H9 (cell line): ENCODE data around the gene MAPK8IP3. TPM values are rescaled to one million over a fixed set of nuclear protein-coding genes. Genes with fewer than 3 reads are reported as not detected.
A peak's percentile ranks its signal among the peaks of the same experiment; 100 is the strongest.

Experiments
- DNase-seq: peaks from one replicate; pipeline ENCODE4 v3.0.0-alpha.2; 2017
- H2AFZ ChIP-seq: one replicate; pipeline ENCODE4 v1.6.1; 2013; ENCODE audit warnings: mild to moderate bottlenecking, low read length, control low read depth, moderate library complexity
- H2AK5ac ChIP-seq: 2 replicates; pipeline ENCODE4 v1.6.1; 2013; ENCODE audit warnings: low read length, control low read depth, mixed read lengths; ENCODE audit not compliant: insufficient read length
- H2BK120ac ChIP-seq: one replicate; pipeline ENCODE4 v1.6.1; 2013; ENCODE audit warnings: low read depth, mild to moderate bottlenecking, low read length, control low read depth, inconsistent platforms; ENCODE audit not compliant: poor library complexity, severe bottlenecking
- H2BK12ac ChIP-seq: 2 replicates; pipeline ENCODE4 v1.6.1; 2013; ENCODE audit warnings: low read length, control low read depth, mixed read lengths, low read depth; ENCODE audit not compliant: insufficient read length
- H2BK15ac ChIP-seq: 2 replicates; pipeline ENCODE4 v1.6.1; 2013; ENCODE audit warnings: low read depth, low read length, control low read depth
- H2BK20ac ChIP-seq: one replicate; pipeline ENCODE4 v1.6.1; 2013; ENCODE audit warnings: low read depth, mild to moderate bottlenecking, low read length, control low read depth, inconsistent platforms; ENCODE audit not compliant: poor library complexity, severe bottlenecking
- H2BK5ac ChIP-seq: 2 replicates; pipeline ENCODE4 v1.6.1; 2013; ENCODE audit warnings: low read length, control low read depth, mixed read lengths; ENCODE audit not compliant: insufficient read length
- H3K14ac ChIP-seq: 2 replicates; pipeline ENCODE4 v1.6.1; 2013; ENCODE audit warnings: low read length, control low read depth; ENCODE audit not compliant: insufficient read depth
- H3K18ac ChIP-seq: 2 replicates; pipeline ENCODE4 v1.6.1; 2013; ENCODE audit warnings: low read depth, mild to moderate bottlenecking, mixed read lengths, low read length, control low read depth; ENCODE audit not compliant: insufficient read length
- H3K23ac ChIP-seq: 2 replicates; pipeline ENCODE4 v1.6.1; 2013; ENCODE audit warnings: low read length, control low read depth, mixed read lengths, low read depth; ENCODE audit not compliant: insufficient read length
- H3K23me2 ChIP-seq: 2 replicates; pipeline ENCODE4 v1.6.1; 2013; ENCODE audit warnings: low read depth, mild to moderate bottlenecking, mixed read lengths, low read length, control low read depth; ENCODE audit not compliant: insufficient read length, poor library complexity, severe bottlenecking
- H3K27ac ChIP-seq: 2 replicates; pipeline ENCODE4 v1.5.1; 2013; ENCODE audit warnings: low read length, control low read depth, mixed read lengths, low read depth; ENCODE audit not compliant: insufficient read length
- H3K27me3 ChIP-seq: 2 replicates; pipeline ENCODE4 v1.6.1; 2013; ENCODE audit warnings: low read length, control low read depth, inconsistent platforms; ENCODE audit not compliant: insufficient read depth
- H3K4ac ChIP-seq: 2 replicates; pipeline ENCODE4 v1.6.1; 2013; ENCODE audit warnings: low read depth, mild to moderate bottlenecking, control low read depth, inconsistent platforms, low read length, moderate library complexity
- H3K4me1 ChIP-seq: 2 replicates; pipeline ENCODE4 v1.6.1; 2013; ENCODE audit warnings: low read length, control low read depth, inconsistent platforms; ENCODE audit not compliant: insufficient read depth
- H3K4me2 ChIP-seq: 2 replicates; pipeline ENCODE4 v1.6.1; 2013; ENCODE audit warnings: low read length, control low read depth, mixed read lengths; ENCODE audit not compliant: insufficient read length, insufficient read depth
- H3K56ac ChIP-seq: 2 replicates; pipeline ENCODE4 v1.6.1; 2013; ENCODE audit warnings: low read depth, mild to moderate bottlenecking, mixed read lengths, low read length, control low read depth; ENCODE audit not compliant: insufficient read length
- H3K79me1 ChIP-seq: 2 replicates; pipeline ENCODE4 v1.6.1; 2013; ENCODE audit warnings: low read depth, mild to moderate bottlenecking, moderate library complexity, low read length, control low read depth, inconsistent platforms; ENCODE audit not compliant: insufficient read depth, poor library complexity, severe bottlenecking
- H3K79me2 ChIP-seq: 2 replicates; pipeline ENCODE4 v1.6.1; 2013; ENCODE audit warnings: low read length, control low read depth, inconsistent platforms; ENCODE audit not compliant: insufficient read depth
- H3K9ac ChIP-seq: 2 replicates; pipeline ENCODE4 v1.6.1; 2013; ENCODE audit warnings: low read length, control low read depth, mixed read lengths; ENCODE audit not compliant: insufficient read length; ENCODE audit errors: extremely low read depth
- H3K9me3 ChIP-seq: one replicate; pipeline ENCODE4 v1.6.1; 2013; ENCODE audit warnings: low read depth, low read length, inconsistent platforms; ENCODE audit not compliant: control insufficient read depth
- H3T11ph ChIP-seq: one replicate; pipeline ENCODE4 v1.6.1; 2013; ENCODE audit warnings: mild to moderate bottlenecking, low read length, control low read depth, inconsistent platforms
- H4K20me1 ChIP-seq: one replicate; pipeline ENCODE4 v1.6.1; 2013; ENCODE audit not compliant: control insufficient read depth, insufficient read length, insufficient read depth
- H4K5ac ChIP-seq: 2 replicates; pipeline ENCODE4 v1.6.1; 2013; ENCODE audit warnings: low read depth, mild to moderate bottlenecking, mixed read lengths, low read length, control low read depth; ENCODE audit not compliant: insufficient read length
- H4K8ac ChIP-seq: replicated peaks from 2 replicates; pipeline ENCODE4 v1.6.1; 2013; ENCODE audit warnings: low read length, control low read depth, mixed read lengths, low read depth; ENCODE audit not compliant: insufficient read length
- H4K91ac ChIP-seq: 2 replicates; pipeline ENCODE4 v1.6.1; 2013; ENCODE audit warnings: low read depth, mild to moderate bottlenecking, moderate library complexity, mixed read lengths, low read length, control low read depth; ENCODE audit not compliant: insufficient read length
- H3K27ac Mint-ChIP-seq, 3 experiments: 2 replicates in 2 of 3; 3 replicates in 1 of 3; pipeline ENCODE4 v1.8.0; 2020 to 2021; ENCODE audit warnings: mixed read lengths in 3 of 3, mild to moderate bottlenecking in 1 of 3, moderate library complexity in 1 of 3
- H3K27me3 Mint-ChIP-seq: 2 replicates; pipeline ENCODE4 v1.8.0; 2021; ENCODE audit warnings: low read depth, mild to moderate bottlenecking, moderate library complexity, mixed read lengths
- H3K36me3 Mint-ChIP-seq, 3 experiments: 2 replicates in 2 of 3; 3 replicates in 1 of 3; pipeline ENCODE4 v1.8.0; 2020 to 2021; ENCODE audit warnings: low read depth in 3 of 3, mixed read lengths in 3 of 3; ENCODE audit not compliant: insufficient read depth in 1 of 3
- H3K4me1 Mint-ChIP-seq, 2 experiments: 2 replicates each; pipeline ENCODE4 v1.8.0; 2020; ENCODE audit warnings: mixed read lengths in 2 of 2
- H3K4me3 Mint-ChIP-seq, 2 experiments: 2 replicates in 1 of 2; 3 replicates in 1 of 2; pipeline ENCODE4 v1.8.0; 2020 to 2021; ENCODE audit warnings: mild to moderate bottlenecking in 2 of 2, mixed read lengths in 2 of 2, moderate library complexity in 1 of 2
- H3K9me3 Mint-ChIP-seq, 2 experiments: 2 replicates in 1 of 2; 3 replicates in 1 of 2; pipeline ENCODE4 v1.8.0; 2020; ENCODE audit warnings: mild to moderate bottlenecking in 2 of 2, mixed read lengths in 2 of 2, moderate library complexity in 1 of 2
- WGBS: extraction: QIAGEN DNeasy Blood & Tissue Kit; methylation state at CpG from one replicate; pipeline ENCODE4 v1.1.7; 2013; ENCODE audit warnings: missing lambda C conversion rate, low lambda C conversion rate, mixed read lengths; ENCODE audit not compliant: insufficient read length; ENCODE audit errors: extremely low coverage; 5-methylcytosine and 5-hydroxymethylcytosine counted together
- total RNA-seq: library from RNA; stranded (reverse); gene quantifications from 2 replicates; pipeline ENCODE4 v1.2.1, GENCODE V29; 2021
- TF ChIP-seq, protein P1 (sequence below): fragments of 200-600 bp; sonication (generic); conservative IDR thresholded peaks from 3 replicates; pipeline ENCODE4 v1.8.0; 2021; ENCODE audit warnings: antibody characterized with exemption, mild to moderate bottlenecking

Gene MAPK8IP3
- total RNA-seq, 1 experiment from 2014 or later: 51.3 TPM

DNA sequence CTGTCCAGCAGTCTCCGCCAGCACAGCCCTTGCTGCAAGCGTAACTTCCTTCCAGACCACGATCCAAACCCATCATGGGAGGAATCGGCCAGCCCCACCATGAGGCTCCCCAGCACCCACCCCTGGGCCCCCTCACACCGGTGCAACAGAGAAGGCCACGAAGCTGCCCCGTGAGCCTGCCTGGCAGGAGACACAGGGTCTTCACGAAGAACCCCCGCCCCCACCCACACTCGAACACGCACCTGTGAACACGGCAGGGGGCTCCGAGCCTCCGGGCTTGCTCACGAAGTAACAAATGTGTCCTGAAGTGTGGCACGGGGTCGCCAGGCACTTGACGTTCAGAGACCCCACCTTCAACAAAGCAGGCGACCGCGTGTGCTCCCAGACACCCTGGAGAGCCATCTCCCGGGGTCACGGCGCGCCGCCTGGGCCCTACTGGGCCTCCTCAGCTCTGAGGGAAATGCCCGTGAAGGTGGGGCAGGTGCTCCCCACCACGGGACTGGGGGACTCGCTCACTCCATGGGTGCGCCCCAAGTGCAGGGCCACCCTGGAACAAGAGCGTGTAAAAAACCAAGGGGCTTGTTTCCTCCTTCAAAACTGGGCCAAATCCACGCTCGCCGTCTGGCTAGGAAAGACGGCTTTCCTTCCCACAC lies 113.0 kb downstream of the MAPK8IP3 start:
- Histone ChIP-seq H3K56ac (no peak overlapping the region), H2BK5ac (no peak overlapping the region), H3K9ac (no peak overlapping the region), H2BK20ac (no peak overlapping the region), H3K27ac (no peak overlapping the region), H3K4ac (no peak overlapping the region), H3K23ac (no peak overlapping the region), H2BK12ac (no peak overlapping the region), H2AK5ac (no peak overlapping the region), H2BK15ac (no peak overlapping the region), H3T11ph (no peak overlapping the region), H3K4me2 (no peak overlapping the region), H4K91ac (no peak overlapping the region), H3K18ac (no peak overlapping the region), H2AFZ (no peak overlapping the region), H3K79me2 (no peaks in the 10 kb centered on the region), H3K23me2 (no peaks in the 10 kb centered on the region), H4K20me1 (no peaks in the 10 kb centered on the region), H4K8ac (no peak overlapping the region), H4K5ac (no peak overlapping the region), H2BK120ac (no peak overlapping the region), H3K27me3 (no peaks in the 10 kb centered on the region), H3K4me1 (no peaks in the 10 kb centered on the region), H3K14ac (no peak overlapping the region), H3K79me1 (no peaks in the 10 kb centered on the region), H3K9me3 (no peaks in the 10 kb centered on the region)
- DNase-seq: no peak
- Mint-ChIP-seq H3K27ac (peak overlapping the region in 1 of 3 experiments; percentile 86; a peak in 2 of 7 replicates), H3K27me3 (peaks cover 1% of the 10 kb centered on the region), H3K9me3 (no peaks in the 10 kb centered on the region), H3K36me3 (peaks cover 4 to 17% (median 13%) of the 10 kb centered on the region in 3 experiments), H3K4me3 (no peak overlapping the region), H3K4me1 (no peaks in the 10 kb centered on the region)
- TF ChIP-seq, protein P1, sequence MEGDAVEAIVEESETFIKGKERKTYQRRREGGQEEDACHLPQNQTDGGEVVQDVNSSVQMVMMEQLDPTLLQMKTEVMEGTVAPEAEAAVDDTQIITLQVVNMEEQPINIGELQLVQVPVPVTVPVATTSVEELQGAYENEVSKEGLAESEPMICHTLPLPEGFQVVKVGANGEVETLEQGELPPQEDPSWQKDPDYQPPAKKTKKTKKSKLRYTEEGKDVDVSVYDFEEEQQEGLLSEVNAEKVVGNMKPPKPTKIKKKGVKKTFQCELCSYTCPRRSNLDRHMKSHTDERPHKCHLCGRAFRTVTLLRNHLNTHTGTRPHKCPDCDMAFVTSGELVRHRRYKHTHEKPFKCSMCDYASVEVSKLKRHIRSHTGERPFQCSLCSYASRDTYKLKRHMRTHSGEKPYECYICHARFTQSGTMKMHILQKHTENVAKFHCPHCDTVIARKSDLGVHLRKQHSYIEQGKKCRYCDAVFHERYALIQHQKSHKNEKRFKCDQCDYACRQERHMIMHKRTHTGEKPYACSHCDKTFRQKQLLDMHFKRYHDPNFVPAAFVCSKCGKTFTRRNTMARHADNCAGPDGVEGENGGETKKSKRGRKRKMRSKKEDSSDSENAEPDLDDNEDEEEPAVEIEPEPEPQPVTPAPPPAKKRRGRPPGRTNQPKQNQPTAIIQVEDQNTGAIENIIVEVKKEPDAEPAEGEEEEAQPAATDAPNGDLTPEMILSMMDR: no peak
- no CpG with 5 or more reads among the region's 35 CpGs for WGBS
